Epithelial cell of proximal tubule (primary cell): Measurements from ENCODE around the gene RPS27L. TPM values are rescaled to one million over a fixed set of nuclear protein-coding genes. Genes with fewer than 3 reads are reported as not detected.

ENCODE experiments used
- DNase-seq: peaks from one replicate; pipeline ENCODE4 v3.0.0-alpha.2; 2011; ENCODE audit warnings: low read depth
- H3K4me3 ChIP-seq: 2 replicates; pipeline ENCODE4 v1.5.1; 2011; ENCODE audit warnings: low read depth, mild to moderate bottlenecking, low read length
- CTCF ChIP-seq: conservative IDR thresholded peaks from 2 replicates; pipeline ENCODE4 v1.5.1; 2012; ENCODE audit warnings: low read depth, mild to moderate bottlenecking, low read length
- total RNA-seq: library from RNA; depleted of rRNA; stranded (reverse); fragments of >200 nt; gene quantifications from 2 replicates; pipeline ENCODE4 v1.2.3, GENCODE V29; 2015

The RPS27L gene
- 106 and 231 TPM in 2 replicates for total RNA-seq

DNA sequence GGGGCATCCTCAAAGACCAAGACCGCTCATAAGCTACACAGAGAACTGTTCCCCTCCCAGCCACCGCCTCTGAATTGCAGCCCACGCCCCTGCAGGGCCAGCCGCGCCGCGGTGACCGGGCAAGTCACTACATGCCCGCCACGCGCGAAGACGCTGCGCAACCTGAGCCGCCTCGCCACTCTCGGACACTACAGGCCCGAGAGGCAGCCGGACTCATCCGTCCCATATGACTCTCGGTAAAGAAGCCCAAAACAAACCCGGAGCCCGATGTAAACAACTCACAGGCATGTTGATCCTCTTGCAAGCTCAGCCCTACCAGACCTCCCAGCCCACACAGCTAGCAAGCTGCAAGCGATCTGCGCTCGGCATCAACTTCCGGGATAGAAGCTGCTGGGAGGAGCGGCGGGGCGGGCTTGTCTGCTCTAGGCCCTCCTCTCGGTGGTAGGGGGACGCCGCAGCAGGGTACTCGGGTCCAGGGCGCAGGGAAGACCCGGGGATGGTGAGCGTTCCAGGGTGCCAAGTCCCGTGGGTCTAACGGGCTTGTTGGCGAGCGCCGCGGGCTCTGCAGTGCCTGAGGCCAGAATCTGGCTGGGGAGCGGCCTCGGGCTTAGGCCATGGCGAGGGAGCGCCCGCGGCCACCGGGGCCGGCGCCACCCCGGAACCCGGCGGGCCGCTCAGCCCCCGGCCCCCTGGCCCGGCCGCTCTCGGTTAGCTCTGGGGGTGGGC, at the start of gene RPS27L:
TSS of gene RPS27L (minus strand) at position 360 of the 726 bp plus-strand sequence. CDS start at position 288, 72 bp downstream.
- no peak for TF ChIP-seq CTCF
- peak; percentile 46 for DNase-seq

GRCh38 chr15:63206079-63206478, 48.8 kb upstream of the RPS27L start:
- DNase-seq = no peak
- TF ChIP-seq CTCF = no peak

More for the DNA sequence above, at the start of gene RPS27L:
- peak within 1 kb of the TSS; percentile 92 for H3K4me3 ChIP-seq

DNA sequence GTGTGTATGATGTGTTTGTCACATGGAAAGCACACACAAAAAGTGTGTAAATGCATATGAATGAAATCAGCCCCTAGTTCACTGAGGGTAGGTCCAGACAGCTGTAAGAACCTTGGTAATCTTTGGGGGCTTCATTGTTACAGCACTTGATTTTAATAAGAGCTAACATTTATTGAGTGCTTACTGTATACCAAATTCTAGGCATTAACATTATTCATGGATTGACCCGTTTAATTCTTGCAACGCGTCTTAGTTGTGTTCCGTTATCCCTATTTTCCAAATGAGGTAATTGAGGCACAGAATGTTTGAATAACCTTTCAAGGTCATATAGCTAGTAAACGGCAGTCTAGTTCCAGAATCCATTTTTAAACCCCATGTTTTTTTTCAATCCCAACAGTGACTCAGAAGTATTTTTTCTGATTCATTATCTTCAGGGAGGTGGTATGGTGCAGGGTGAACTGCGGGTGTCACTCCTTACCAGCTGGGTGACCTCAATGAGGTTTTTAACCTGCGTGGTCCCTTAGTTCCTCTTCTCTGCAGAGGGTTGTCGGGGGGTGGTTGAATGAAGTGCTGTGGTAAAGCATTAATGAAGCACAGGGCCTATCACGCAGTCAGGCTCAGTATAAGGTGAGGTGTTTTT, 46.3 kb upstream of the RPS27L start:
- H3K4me3 ChIP-seq = no peak overlapping the region
- no peak for DNase-seq
- peak; percentile 16 for TF ChIP-seq CTCF

More at GRCh38 chr15:63206079-63206478, 48.8 kb upstream of the RPS27L start:
- H3K4me3 ChIP-seq = no peak overlapping the region

GRCh38 chr15:63202861-63203260, 45.6 kb upstream of the RPS27L start:
- no peak overlapping the region for H3K4me3 ChIP-seq
- TF ChIP-seq CTCF = no peak
- no peak for DNase-seq

GRCh38 chr15:63200464-63201249, 43.4 kb upstream of the RPS27L start:
- H3K4me3 ChIP-seq = no peak overlapping the region
- no peak for TF ChIP-seq CTCF
- no peak for DNase-seq

GRCh38 chr15:63198371-63199250, 41.3 kb upstream of the RPS27L start:
- DNase-seq = no peak
- no peak overlapping the region for H3K4me3 ChIP-seq
- no peak for TF ChIP-seq CTCF
